Measurements from ENCODE around the gene PAX4.

The PAX4 gene

GRCh38 chr7:127591189-127591588, 26.8 kb downstream of the PAX4 start:
- Histone ChIP-seq H3K9me3 (no peaks in the 10 kb centered on the region), H3K4me3 (ENCODE audit: low read depth, low read length) (no peak overlapping the region), H3K36me3 (peaks cover 8% of the 10 kb centered on the region), H3K27me3 (no peaks in the 10 kb centered on the region), H3K4me1 (no peaks in the 10 kb centered on the region)
- no peak for DNase-seq
- no peak for TF ChIP-seq CTCF (IDR thresholded peaks at IDR 0.05; ENCODE audit: low read depth, low read length)

GRCh38 chr7:127589896-127590295, 28.0 kb downstream of the PAX4 start:
- Histone ChIP-seq H3K36me3 (peaks cover 8% of the 10 kb centered on the region), H3K4me3 (ENCODE audit: low read depth, low read length) (no peak overlapping the region), H3K27me3 (no peaks in the 10 kb centered on the region), H3K9me3 (no peaks in the 10 kb centered on the region), H3K4me1 (no peaks in the 10 kb centered on the region)
- no peak for DNase-seq
- TF ChIP-seq CTCF (IDR thresholded peaks at IDR 0.05; ENCODE audit: low read depth, low read length), result no peak

- peak; percentile 73 for TF ChIP-seq CTCF (IDR thresholded peaks at IDR 0.05; ENCODE audit: low read depth, low read length)
- DNase-seq, result peak; percentile 77
- Histone ChIP-seq H3K27me3 (no peaks in the 10 kb centered on the region), H3K4me1 (no peaks in the 10 kb centered on the region), H3K9me3 (no peaks in the 10 kb centered on the region), H3K4me3 (ENCODE audit: low read depth, low read length) (peak overlapping the region; percentile 90), H3K36me3 (peaks cover 8% of the 10 kb centered on the region)
Observed at GRCh38 chr7:127588697-127589482, 29.1 kb downstream of the PAX4 start.

GRCh38 chr7:127588019-127588696, 29.8 kb downstream of the PAX4 start, which contains the start of gene ARF5:
Gene ARF5, plus strand, starts transcription at chr7:127588411. Its CDS starts 88 bp downstream, at chr7:127588499.
- DNase-seq, result peak; percentile 93
- Histone ChIP-seq H3K36me3 (peaks cover 8% of the 10 kb centered on the region), H3K27me3 (no peaks in the 10 kb centered on the region), H3K9me3 (no peaks in the 10 kb centered on the region), H3K4me3 (ENCODE audit: low read depth, low read length) (peak within 1 kb of the TSS; percentile 90), H3K4me1 (no peaks in the 10 kb centered on the region)
- no peak for TF ChIP-seq CTCF (IDR thresholded peaks at IDR 0.05; ENCODE audit: low read depth, low read length)

GRCh38 chr7:127587663-127588018, 30.3 kb downstream of the PAX4 start:
- DNase-seq, result no peak
- no peaks in the 10 kb centered on the region for H3K27me3 ChIP-seq
- peaks cover 12% of the 10 kb centered on the region for H3K36me3 ChIP-seq
- no peaks in the 10 kb centered on the region for H3K9me3 ChIP-seq
- H3K4me1 ChIP-seq, result no peaks in the 10 kb centered on the region
- TF ChIP-seq CTCF (IDR thresholded peaks at IDR 0.05; ENCODE audit: low read depth, low read length), result no peak
- peak overlapping the region; percentile 66 for H3K4me3 ChIP-seq (ENCODE audit: low read depth, low read length)

- no peak for TF ChIP-seq CTCF (IDR thresholded peaks at IDR 0.05; ENCODE audit: low read depth, low read length)
- H3K9me3 ChIP-seq, result no peaks in the 10 kb centered on the region
Observed at GRCh38 chr7:127586346-127586745, 31.6 kb downstream of the PAX4 start.

More at GRCh38 chr7:127586346-127586745, 31.6 kb downstream of the PAX4 start:
- DNase-seq, result no peak
- peaks cover 20% of the 10 kb centered on the region for H3K36me3 ChIP-seq
- H3K27me3 ChIP-seq, result no peaks in the 10 kb centered on the region
- H3K4me1 ChIP-seq, result no peaks in the 10 kb centered on the region
- no peak overlapping the region for H3K4me3 ChIP-seq (ENCODE audit: low read depth, low read length)

Measured in BE2C (cell line).